ENCODE results near the gene TSHZ1. TPM values are rescaled to one million over a fixed set of nuclear protein-coding genes. Genes with fewer than 3 reads are reported as not detected.
"Not testable (repeated sequence)": the region's sequence is repeated elsewhere in the genome, so short reads cannot be mapped to it uniquely, and the experiment has no call there.

The TSHZ1 gene
- polyA plus RNA-seq, 10 donors, result 17.7 to 27.1 (median 23.7) TPM

DNA sequence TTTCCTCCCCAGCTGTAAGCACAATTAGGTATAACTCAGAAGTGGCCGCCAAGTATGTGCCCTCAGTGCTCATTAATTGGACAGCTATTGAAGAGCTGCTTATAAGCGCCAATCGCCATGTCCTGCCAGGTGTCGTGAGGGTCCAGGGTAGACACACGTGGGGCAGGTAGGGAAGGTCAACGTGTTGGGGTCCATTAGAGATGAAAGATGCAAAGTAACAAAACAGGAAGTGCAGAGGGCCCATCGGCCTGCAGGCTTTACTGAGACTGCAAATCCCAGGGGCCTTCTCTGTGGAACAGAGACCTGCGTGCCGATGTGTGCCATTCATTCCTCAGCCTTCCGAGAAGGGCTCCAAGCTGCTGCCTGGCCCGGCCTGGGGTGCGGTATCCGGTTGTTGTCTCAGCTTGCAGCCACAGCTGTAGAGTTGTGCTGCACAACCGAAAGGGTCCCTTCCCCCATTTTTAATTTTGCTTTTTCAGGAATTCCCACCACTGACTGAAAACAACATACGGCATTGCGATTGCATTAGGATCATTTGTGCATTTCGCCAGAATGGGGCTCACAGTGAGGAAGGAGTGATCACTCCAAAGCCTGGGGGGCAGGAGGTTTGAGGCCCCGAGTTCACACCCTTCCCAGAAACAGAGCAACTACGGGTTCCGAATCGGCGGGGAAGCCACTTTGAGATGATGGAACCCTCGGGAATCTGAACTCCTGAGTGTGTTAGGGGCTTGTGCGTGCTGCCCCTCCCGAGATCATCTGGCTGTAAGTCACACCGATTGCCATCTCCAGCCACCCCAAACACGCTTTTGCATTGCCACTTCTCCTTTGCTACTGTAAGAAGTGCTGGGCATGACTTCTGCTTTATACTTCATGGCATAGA, 94.3 kb downstream of the TSHZ1 start:
- no peak for DNase-seq

DNA sequence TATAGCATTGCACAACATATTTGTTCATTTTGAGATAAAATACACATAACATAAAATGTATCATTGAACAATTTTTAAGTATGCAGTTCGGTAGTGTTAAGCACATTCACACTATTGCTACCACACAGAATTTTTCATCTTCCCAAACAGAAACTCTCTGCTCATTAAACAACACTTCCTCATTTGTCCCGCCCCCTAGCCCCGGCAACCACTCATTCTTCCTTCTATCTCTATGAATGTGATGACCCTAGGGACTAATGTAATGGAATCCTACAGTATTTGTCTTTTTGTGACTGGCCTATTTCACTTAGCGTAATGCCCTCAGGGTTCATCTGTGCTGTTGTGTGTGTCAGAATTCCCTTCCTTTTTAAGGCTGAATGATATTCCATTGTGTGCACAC, 95.4 kb downstream of the TSHZ1 start:
- DNase-seq, result no peak

DNA sequence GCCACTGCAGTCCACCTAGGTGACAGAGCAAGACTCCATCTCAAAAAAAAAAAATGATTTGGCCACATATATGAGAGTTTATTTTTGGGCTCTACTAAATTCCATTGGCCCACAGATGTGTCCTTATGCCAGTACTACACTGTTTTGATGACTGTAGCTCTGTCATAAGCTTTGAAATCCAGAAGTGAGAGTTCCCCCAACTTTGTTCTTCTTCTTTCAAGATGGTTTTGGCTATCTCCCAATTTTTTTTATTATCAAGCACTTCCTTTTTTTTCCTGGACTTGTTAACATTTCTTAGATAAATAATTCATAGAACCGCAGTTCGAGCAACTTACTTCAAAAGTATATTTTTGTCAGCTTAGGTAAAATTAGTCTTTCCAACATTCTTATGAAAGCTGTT, 96.9 kb downstream of the TSHZ1 start:
- DNase-seq, result no peak

DNA sequence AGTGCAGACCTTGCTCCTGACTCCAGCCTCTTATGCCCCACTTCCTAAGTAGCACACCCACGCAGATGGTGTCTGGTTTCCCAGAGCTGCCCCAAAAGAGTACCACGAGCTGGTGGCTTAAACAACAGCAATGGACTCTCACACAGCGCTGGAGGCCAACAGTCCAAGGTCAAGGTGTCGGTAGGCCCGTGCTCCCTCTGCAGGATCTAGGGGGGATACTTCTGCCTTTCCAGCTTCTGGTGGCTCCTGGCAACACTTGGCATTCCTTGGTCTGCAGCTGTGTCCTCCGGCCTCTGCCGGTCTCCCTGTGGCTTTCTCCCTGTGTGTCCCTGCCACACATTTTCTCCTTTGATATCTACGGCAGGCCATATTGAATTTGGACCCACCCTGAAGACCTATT, 99.0 kb downstream of the TSHZ1 start:
- DNase-seq, result no peak

DNA sequence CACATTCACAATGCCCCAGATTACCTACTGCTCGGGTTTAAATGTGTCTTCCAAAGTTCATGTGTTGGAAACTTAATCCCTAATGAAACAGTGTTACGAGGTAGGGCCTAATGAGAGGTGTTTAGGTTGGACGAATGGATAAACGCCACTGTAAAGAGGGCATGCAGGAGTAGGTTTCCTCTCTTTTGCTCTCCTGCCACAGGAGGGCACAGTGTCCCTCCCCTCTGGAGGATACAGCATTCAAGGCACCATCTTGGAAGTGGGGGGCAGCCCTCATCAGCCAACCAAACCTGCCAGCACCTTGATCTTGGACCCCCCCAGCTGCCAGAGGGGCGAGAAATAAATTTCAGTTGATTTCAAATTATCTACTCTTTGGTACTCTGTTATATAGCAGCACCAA, 103.5 kb downstream of the TSHZ1 start:
- DNase-seq, result no peak

DNA sequence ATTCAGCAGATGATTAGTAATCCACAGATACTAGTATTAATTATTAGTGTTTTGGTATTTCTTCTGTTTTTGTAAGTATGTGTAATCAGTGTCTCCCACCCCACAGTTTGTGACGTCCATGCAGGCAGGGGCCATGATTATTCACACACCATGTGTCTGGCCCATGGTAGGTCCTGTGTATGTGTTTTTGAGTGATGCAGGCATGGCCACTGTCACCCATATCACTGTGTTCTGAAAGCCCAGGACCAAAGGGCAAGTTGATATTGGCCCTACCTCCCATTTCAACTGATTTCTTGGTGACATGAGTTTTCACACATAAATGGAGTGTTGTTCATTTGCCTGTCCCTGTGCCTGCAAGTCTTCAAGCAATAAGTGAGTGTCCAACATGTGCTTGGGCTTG, 104.0 kb downstream of the TSHZ1 start:
- DNase-seq, result no peak

DNA sequence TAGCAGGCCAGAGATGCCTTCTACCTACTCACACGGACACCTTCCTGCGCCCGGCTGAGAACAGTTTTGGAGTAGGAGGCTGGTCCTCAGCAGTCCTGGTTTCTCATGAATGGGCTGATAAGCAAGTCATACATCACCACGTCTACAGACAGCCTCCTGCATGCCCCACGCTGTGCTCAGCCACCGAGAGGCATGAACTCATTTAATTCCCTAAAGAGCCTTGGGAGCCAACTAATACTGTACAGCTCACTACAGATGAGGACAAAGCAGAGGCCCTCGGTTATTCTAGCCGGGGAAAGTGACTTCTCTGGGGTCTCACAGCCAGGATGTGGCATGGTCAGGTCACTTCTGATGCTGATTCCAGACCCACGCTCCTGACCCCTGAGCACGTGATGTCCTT, 105.6 kb downstream of the TSHZ1 start:
- DNase-seq, result no peak

DNA sequence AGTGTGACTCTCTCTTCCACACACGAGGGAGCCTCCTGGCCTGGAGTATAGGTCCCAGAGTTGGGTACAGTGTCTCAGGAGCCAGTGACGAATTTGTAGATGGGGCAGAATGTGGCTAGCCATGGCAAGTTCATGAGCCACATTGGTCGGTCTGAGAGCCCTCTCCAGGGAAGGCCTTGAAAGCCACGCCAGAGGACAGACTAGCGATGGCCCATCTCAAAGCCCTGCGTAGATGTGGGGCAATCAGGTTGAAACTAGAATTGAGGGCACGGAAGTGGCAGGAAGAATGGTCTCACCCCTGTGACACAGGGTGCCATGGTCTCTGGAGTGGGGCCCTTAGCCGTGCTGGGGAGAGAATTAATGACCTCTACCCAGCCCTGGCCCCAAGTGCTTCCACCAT, 106.2 kb downstream of the TSHZ1 start:
- DNase-seq, result no peak

DNA sequence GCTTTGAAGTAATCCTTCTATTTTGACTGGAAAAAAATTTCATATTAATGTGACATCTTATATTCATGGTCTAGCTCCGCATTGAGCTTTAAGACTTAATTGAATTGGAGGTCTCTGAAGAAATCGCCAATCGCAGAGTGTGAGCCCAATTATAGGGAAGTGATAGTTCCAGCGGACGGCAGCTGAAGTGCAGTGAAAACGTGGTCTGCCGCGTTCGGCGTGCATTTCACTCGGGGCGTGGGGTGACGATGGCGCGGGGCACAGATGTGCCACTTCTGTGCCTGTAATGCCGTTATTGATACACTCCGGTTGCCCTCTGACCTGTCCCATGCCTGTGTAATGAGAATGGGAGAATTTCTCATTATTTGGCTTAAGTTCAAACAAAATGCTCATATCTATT, 106.7 kb downstream of the TSHZ1 start:
- DNase-seq, result no peak

DNA sequence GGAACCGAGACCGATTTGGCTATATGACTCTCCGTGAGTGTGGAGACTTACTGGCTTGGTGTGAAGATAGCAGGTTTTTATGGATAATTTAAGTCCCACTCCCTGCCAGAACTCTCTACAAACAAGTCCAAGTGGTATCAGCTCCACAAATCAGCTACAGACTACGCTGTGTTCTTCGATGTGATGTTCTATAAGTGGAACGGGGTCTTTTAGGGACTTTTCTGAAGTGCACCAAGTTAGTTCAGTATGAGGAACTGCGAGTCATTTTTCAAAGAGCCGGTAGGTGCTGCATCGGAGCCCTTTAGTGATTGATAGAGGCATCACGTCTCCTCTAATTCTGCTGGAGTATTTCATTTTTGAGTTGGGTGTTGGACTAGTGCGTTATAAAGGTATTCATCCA, 107.1 kb downstream of the TSHZ1 start:
- DNase-seq, result no peak

DNA sequence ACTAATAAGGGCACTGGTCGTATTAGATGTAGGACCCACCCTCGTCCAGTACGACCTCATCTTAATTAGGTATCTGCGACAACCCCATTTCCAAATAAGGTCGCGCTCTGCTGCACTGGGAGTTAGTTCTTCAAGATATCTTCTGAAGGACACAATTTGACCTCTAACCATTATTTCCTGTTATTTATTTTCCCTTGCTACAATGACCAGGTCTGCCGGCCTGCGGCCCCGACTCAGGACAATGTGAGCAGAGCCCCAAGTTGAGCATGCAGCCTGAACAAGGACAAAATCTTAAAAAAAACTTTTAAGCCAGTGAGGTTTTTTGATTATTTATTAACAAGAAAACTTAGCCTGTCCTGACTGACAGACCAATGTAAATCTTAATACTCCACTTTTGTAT, 109.3 kb downstream of the TSHZ1 start:
- no peak for DNase-seq

DNA sequence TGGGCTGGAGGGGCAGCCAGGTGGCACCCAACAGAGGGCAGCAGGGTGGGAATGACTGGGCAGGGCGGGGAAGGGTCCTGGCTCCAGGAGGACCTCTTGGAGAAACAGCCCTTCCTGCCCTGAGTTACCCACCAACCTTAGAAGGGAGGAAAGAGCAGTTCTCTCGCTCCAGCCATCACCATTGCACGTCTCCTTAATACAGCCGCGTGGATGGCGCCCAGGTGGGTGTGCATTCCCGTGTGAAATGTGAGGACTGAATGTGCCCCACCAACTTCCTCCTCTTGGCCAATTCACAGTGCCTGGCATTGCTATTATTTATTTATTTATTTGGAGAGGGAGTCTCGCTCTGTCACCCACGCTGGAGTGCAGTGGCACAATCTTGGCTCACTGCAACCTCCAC, 109.9 kb downstream of the TSHZ1 start:
- DNase-seq, result no peak

DNA sequence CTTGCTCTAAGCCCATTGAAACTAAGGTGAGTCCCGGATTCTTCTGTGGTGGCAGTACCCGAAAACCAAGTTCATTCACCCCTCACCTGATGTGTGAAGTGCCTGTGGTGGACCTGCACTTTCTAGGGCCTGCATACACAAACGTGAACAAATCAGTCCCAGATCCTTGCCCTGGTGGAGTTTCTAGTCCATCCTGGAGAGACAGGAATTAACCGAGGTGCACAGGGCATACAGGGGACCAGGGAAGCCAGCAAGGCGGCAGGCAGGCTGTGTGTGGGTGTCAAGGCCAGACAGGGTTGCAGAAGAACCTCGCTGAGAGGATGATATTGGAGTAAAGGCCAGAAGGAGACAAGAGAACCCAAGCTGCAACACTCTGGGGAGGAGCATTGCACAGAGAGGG, 110.8 kb downstream of the TSHZ1 start:
- no peak for DNase-seq

DNA sequence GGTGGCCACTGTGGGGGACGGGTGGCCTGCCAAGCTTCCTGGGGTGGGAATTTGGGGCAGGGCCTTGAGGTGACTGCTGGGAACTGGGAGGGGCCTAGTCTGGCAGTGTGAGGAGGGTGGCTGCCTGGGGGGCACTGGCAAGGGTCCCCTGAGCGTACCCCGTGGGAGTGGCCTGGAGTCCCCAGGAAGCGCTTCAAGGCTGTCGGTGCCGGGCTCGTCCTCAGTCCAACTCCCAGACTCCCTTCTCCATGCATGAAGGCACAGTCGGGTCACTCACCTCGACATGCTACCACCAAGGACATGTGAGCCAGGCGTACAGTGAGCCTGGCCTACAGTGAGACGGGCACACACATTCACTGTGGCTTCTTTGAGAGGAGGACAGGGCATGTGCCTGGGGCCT, 111.6 kb downstream of the TSHZ1 start:
- no peak for DNase-seq

DNA sequence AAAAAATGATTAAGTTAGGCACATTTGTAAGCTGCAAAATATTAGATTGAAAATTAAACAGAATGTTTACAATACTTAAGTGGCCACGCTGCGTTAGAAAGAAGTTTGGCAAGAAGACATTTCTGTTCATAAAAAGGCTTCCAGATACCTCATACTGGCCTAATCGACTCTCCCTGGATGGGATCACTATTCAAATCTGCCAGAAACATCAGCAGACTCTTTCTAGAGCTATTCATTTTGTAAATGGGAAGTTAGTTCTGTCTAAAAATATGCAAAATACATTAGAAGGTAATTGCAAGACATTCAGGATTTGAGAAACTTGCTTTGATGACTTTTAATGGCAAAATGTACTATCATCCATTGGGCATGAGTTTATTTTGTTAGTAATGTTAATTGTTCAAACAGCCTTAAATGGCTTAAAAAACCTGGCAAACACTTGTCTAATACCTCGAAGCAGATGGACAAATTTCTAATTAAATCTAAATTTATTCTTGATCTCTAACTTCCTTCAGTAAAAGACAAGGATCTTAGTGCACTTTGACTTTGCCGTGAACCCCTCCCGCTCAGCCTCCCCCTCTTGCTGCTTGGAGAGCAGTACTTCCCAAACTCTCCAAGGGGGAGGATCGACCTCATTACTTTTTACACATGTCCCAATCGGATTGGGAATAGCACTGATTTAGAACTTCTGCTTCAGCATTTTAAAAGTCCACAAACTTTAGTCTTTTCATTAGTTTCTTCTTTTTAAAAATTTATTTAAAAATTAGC, 113.4 kb downstream of the TSHZ1 start:
- peak; percentile 33 to 69 (median 49) for DNase-seq

DNA sequence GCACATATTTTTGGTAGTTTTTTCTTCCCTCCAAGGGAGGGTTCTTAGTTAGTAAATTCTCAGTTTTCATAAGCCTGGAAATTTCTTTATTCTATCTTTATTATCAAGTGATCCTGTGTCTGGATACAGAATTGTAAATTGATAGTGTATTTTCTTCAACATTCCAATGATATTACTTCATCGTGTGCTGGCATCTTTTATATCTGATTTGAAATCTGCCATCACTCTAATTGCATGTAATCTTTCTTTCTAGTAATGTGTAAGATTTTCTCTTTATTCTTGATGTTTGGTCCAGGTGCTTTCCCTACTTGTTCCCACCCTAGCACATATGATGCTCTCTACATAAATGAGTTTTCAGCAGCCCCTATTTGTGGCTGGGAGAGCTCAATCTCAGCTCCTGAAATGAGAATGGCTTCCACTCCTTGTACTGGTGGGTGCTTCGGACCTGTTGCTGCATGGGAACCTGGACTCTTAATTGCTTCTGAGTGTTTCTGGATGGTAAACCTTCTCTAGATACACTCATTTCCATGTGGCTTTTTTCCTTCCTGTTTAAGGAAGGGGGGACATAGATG, 114.2 kb downstream of the TSHZ1 start:
- DNase-seq, result no peak

DNA sequence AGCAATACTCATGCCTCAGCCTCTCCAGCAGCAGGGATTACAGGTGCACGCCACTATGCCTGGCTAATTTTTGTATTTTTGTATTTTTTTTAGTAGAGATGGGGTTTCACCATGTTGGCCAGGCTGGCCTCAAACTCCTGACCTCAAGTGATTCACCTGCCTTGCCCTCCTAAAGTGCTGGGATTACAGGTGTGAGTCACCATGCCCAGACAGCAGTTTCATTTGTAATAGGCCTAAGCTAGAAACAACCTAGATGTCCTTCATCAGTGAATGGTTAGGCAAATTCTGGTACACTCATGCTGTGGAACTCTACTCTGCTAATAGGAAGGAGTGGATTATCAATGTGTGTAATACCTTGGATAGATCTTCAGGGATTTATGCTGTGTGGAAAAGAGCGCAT, 119.2 kb downstream of the TSHZ1 start:
- not testable (repeated sequence) for DNase-seq

DNA sequence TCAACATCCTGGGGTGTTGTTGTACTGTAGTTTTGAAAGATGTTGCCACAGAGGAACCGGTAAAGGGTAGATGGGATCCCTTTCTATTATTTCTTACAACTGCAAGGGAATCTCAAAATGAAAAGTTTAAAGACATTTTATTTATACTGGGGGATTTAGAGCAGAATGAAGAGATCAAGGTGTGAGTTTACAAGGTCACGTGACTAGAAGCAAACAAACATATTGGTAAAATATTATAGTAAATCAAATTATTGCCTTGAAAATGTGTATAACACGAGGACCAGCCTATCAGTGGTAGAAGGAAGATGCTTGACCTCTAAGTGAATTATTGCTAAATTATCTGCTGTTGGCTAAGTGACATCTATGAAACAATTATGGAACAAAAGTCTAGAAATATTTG, 119.7 kb downstream of the TSHZ1 start:
- DNase-seq, result no peak

DNA sequence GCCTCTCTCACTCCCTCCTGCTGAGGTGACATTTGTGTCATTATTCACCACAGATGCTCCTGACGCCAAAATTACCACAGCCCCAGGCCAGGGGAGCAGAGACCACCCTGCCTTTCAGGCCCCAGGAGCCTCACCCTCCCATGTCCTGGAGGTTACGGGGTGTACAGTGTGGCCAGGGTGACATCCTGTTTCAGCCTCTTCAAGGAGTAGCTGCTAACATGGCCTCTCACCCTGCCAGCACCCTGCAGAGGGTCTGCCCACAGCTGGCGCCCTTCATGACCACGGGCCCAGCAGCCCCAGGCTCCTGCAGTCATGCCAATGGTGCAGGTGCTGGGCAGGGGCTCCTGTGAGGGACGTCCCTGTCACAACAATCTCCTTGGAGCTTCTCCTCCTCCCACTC, 124.3 kb downstream of the TSHZ1 start:
- no peak for DNase-seq

DNA sequence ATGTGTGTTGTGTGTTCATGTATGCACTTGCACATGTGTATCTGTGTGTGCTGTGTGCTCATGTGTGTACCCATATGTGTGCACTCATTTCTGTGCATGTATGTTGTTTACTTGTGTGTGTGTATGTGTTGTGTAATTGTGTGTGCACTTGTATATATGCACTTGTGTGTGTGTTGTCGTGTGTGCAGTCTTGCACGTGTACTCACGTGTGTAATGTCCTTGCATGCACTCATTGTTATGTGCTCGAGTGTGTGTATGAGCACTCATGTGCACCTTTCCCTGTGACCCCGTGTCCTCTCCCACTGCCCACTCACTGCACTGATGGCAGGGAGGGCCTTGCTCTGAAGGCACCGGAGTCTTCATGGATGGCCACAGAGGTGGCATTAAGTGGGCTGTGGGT, 124.9 kb downstream of the TSHZ1 start:
- DNase-seq, result no peak

DNA sequence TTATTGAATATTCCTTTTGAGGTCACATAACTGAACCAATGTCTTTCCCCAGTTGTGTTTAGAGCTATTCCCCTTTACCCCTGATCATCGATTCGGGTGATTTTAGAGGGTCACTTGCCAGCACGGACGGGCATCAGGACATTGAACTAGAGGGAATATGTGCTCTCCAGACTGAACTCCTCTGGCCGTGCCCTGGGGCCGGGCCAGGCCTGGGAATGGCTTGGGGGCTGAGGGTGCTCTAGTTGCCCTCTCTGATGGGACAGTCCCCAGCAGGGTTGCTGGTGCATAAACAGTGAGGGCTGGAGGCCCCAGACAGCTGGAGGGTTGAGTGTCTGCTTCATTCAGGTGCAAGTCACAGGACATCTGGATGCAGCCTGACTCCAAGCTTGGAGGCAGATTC, 126.2 kb downstream of the TSHZ1 start:
- DNase-seq, result no peak

DNA sequence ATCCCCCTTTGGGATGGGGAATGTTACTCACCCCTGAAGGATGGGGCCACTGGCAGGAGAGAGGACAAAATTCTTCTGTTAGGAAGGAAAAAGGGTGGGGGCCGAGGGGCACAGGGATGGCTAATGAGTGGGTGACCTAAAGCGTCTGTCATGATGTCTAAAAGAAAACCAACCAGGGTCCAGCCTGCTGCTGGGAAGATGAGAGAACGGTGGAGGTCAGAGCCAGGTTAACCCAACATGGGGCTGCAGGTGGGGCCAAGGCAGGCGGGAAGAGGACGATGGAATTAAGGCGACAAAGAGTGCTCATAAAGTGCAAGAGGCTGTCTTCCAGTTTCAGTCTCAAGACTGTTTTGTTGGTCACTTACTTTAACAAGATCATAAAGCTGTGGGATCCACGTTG, 126.8 kb downstream of the TSHZ1 start:
- no peak for DNase-seq

DNA sequence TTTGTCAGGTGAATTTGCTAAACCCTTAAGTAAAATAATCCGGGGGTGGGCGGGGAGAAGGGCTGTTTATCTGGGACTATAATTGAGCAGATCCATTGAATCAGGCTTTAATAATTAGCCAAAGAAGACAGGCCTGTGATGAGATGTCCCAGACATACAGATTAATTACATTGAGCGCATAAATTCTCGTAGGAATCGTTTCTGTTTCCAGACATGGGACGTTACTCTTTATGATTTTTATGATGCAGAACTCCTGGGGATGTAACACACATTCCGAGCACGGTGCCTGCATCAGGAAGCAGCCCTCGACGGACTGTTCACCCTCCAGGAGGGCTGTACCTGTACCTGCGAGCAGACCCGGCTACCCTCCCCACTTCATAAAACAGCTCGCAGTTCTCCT, 128.0 kb downstream of the TSHZ1 start:
- DNase-seq, result no peak
